H7 (cell line): Measurements from ENCODE around the gene EME1. TPM values are rescaled to one million over a fixed set of nuclear protein-coding genes. Genes with fewer than 3 reads are reported as not detected.
A peak's percentile ranks its signal among the peaks of the same experiment; 100 is the strongest.

Source experiments
- DNase-seq: peaks from one replicate; pipeline ENCODE4 v3.0.0; 2012
- H3K27me3 ChIP-seq: 2 replicates; pipeline ENCODE4 v1.6.0; 2011; ENCODE audit warnings: mild to moderate bottlenecking, low read length; ENCODE audit not compliant: control insufficient read depth, insufficient read depth
- H3K36me3 ChIP-seq: replicated peaks from 2 replicates; pipeline ENCODE4 v1.5.1; 2011; ENCODE audit warnings: low read length; ENCODE audit not compliant: control insufficient read depth, insufficient read depth
- H3K4me3 ChIP-seq: 2 replicates; pipeline ENCODE4 v1.5.1; 2011; ENCODE audit warnings: low read depth, mild to moderate bottlenecking, control low read depth, low read length, moderate library complexity; ENCODE audit not compliant: insufficient read depth
- total RNA-seq: library from RNA; depleted of rRNA; stranded (reverse); fragments of >200 nt; shearing (Covaris generic); gene quantifications from 2 replicates; pipeline ENCODE4 v1.2.3, GENCODE V29; 2014

The EME1 gene
- total RNA-seq, 1 experiment from 2014 or later, result 21.7 TPM

- DNase-seq, result no peak
- no peaks in the 10 kb centered on the region for H3K27me3 ChIP-seq
- H3K36me3 ChIP-seq, result peaks cover 34% of the 10 kb centered on the region
- no peak overlapping the region for H3K4me3 ChIP-seq
Observed at GRCh38 chr17:50355336-50355700, 17.7 kb upstream of the EME1 start.

GRCh38 chr17:50355701-50356341 lies 17.2 kb upstream of the EME1 start:
- no peaks in the 10 kb centered on the region for H3K27me3 ChIP-seq
- H3K36me3 ChIP-seq, result peaks cover 34% of the 10 kb centered on the region
- no peak overlapping the region for H3K4me3 ChIP-seq
- DNase-seq, result no peak

GRCh38 chr17:50356418-50356817 lies 16.6 kb upstream of the EME1 start:
- peak; percentile 39 for DNase-seq
- Histone ChIP-seq H3K27me3 (no peaks in the 10 kb centered on the region), H3K36me3 (peaks cover 34% of the 10 kb centered on the region), H3K4me3 (no peak overlapping the region)

- no peak overlapping the region for H3K4me3 ChIP-seq
- no peaks in the 10 kb centered on the region for H3K27me3 ChIP-seq
- H3K36me3 ChIP-seq, result peaks cover 34% of the 10 kb centered on the region
- peak; percentile 31 for DNase-seq
Observed at GRCh38 chr17:50356892-50357510, 16.0 kb upstream of the EME1 start.

- H3K27me3 ChIP-seq, result no peaks in the 10 kb centered on the region
- no peak for DNase-seq
- peaks cover 32% of the 10 kb centered on the region for H3K36me3 ChIP-seq
- no peak overlapping the region for H3K4me3 ChIP-seq
Observed at GRCh38 chr17:50358177-50358576, 14.9 kb upstream of the EME1 start.

GRCh38 chr17:50359005-50359699 lies 13.9 kb upstream of the EME1 start:
- no peak overlapping the region for H3K4me3 ChIP-seq
- DNase-seq, result no peak
- H3K36me3 ChIP-seq, result peaks cover 29% of the 10 kb centered on the region
- H3K27me3 ChIP-seq, result no peaks in the 10 kb centered on the region

GRCh38 chr17:50359998-50360461 lies 13.0 kb upstream of the EME1 start:
- Histone ChIP-seq H3K36me3 (peaks cover 26% of the 10 kb centered on the region), H3K27me3 (no peaks in the 10 kb centered on the region), H3K4me3 (no peak overlapping the region)
- no peak for DNase-seq

- H3K36me3 ChIP-seq, result peaks cover 21% of the 10 kb centered on the region
- H3K27me3 ChIP-seq, result no peaks in the 10 kb centered on the region
- no peak overlapping the region for H3K4me3 ChIP-seq
- DNase-seq, result peak; percentile 39
Observed at GRCh38 chr17:50360486-50361115, 12.4 kb upstream of the EME1 start.

GRCh38 chr17:50361561-50362480 lies 11.2 kb upstream of the EME1 start:
- Histone ChIP-seq H3K36me3 (peaks cover 17% of the 10 kb centered on the region), H3K27me3 (no peaks in the 10 kb centered on the region), H3K4me3 (no peak overlapping the region)
- DNase-seq, result peak; percentile 89

- H3K27me3 ChIP-seq, result no peaks in the 10 kb centered on the region
- H3K4me3 ChIP-seq, result no peak overlapping the region
- no peak for DNase-seq
- peaks cover 17% of the 10 kb centered on the region for H3K36me3 ChIP-seq
Observed at GRCh38 chr17:50362661-50363060, 10.4 kb upstream of the EME1 start.

GRCh38 chr17:50363217-50364060 lies 9.6 kb upstream of the EME1 start:
- H3K4me3 ChIP-seq, result no peak overlapping the region
- DNase-seq, result peak; percentile 98
- peaks cover 22% of the 10 kb centered on the region for H3K36me3 ChIP-seq
- H3K27me3 ChIP-seq, result no peaks in the 10 kb centered on the region

- no peak for DNase-seq
- no peak overlapping the region for H3K4me3 ChIP-seq
- peaks cover 20% of the 10 kb centered on the region for H3K36me3 ChIP-seq
- no peaks in the 10 kb centered on the region for H3K27me3 ChIP-seq
Observed at GRCh38 chr17:50364061-50364458, 9.0 kb upstream of the EME1 start.

- Histone ChIP-seq H3K4me3 (no peak overlapping the region), H3K36me3 (peaks cover 21% of the 10 kb centered on the region), H3K27me3 (no peaks in the 10 kb centered on the region)
- DNase-seq, result peak; percentile 75
Observed at GRCh38 chr17:50364715-50365114, 8.3 kb upstream of the EME1 start.
